Lung (tissue), 12 donors: ENCODE data around the gene PCDHB12. TPM values are rescaled to one million over a fixed set of nuclear protein-coding genes. Genes with fewer than 3 reads are reported as not detected.
"Not testable (repeated sequence)": the region's sequence is repeated elsewhere in the genome, so short reads cannot be mapped to it uniquely, and the experiment has no call there.

Experiments
- ATAC-seq: fragments of 200-7000 bp; cut with Tn5 transposase; one replicate; pipeline ENCODE4 v1.9.1; 2020; ENCODE audit warnings: moderate number of reproducible peaks; ENCODE audit not compliant: insufficient read depth, low FRiP score
- DNase-seq, 3 donors: peaks; one replicate each; pipeline ENCODE4 v3.0.0-alpha.2; 2013 to 2017
- H3K27ac ChIP-seq, 2 donors: one replicate each; pipeline ENCODE4 v1.5.1; 2013; ENCODE audit warnings: mild to moderate bottlenecking in 2 of 2, moderate library complexity in 2 of 2, control low read depth in 1 of 2, inconsistent platforms in 1 of 2, low read depth in 1 of 2, low read length in 1 of 2
- H3K27me3 ChIP-seq, 3 donors: one replicate each; pipeline ENCODE4 v1.5.1; 2013; ENCODE audit warnings: low read length in 2 of 3; ENCODE audit not compliant: control insufficient read depth in 3 of 3, insufficient read depth in 3 of 3
- H3K36me3 ChIP-seq, 4 donors: one replicate each; pipeline ENCODE4 v1.5.1; 2013; ENCODE audit warnings: low read length in 4 of 4, mild to moderate bottlenecking in 1 of 4, moderate library complexity in 1 of 4; ENCODE audit not compliant: control insufficient read depth in 4 of 4, insufficient read depth in 4 of 4
- H3K4me1 ChIP-seq, 5 donors: one replicate each; pipeline ENCODE4 v1.5.1; 2013; ENCODE audit warnings: low read length in 5 of 5, mild to moderate bottlenecking in 2 of 5, moderate library complexity in 1 of 5; ENCODE audit not compliant: control insufficient read depth in 5 of 5, insufficient read depth in 5 of 5
- H3K4me3 ChIP-seq: one replicate; pipeline ENCODE4 v1.5.1; 2013; ENCODE audit warnings: mild to moderate bottlenecking, control low read depth, moderate library complexity
- H3K9ac ChIP-seq, 2 donors: one replicate each; pipeline ENCODE4 v1.5.1; 2013; ENCODE audit warnings: low read length in 2 of 2, control low read depth in 1 of 2; ENCODE audit not compliant: insufficient read depth in 1 of 2
- H3K9me3 ChIP-seq, 4 donors: one replicate each; pipeline ENCODE4 v1.5.1; 2013; ENCODE audit warnings: low read length in 3 of 4, mild to moderate bottlenecking in 1 of 4, moderate library complexity in 1 of 4; ENCODE audit not compliant: control insufficient read depth in 4 of 4, insufficient read depth in 3 of 4
- whole genome bisulfite sequencing, 2 donors: extraction: QIAGEN DNeasy Blood & Tissue Kit; methylation state at CpG; one replicate each; pipeline ENCODE4 v1.1.7; 2013; 5-methylcytosine and 5-hydroxymethylcytosine counted together
- polyA plus RNA-seq, 2 donors: library from polyadenylated mRNA; stranded (reverse); fragments of 200-250 nt; gene quantifications; one replicate each; pipeline ENCODE4 v1.2.1, GENCODE V29; 2013
- total RNA-seq, 2 donors: library from RNA; depleted of rRNA in 1 of 2; stranded (reverse); fragments of >200 nt in 1 of 2; gene quantifications; one replicate each; pipeline ENCODE4 v1.2.1, GENCODE V29; 2014 to 2021
- TF ChIP-seq, protein P1 (sequence below): IDR thresholded peaks from 2 replicates; pipeline ENCODE4 v1.5.1; 2012; ENCODE audit warnings: mild to moderate bottlenecking; ENCODE audit errors: control extremely low read depth, extremely low read depth
- donor health status: control.
- donor health status: control.
- donor health status: Bipolar disorder and iron deficiency.
- donor health status: healthy.
- donor health status: DM: yes; HTN: yes; CAD: no.

Gene PCDHB12
- total and polyA plus RNA-seq, 4 donors = 0.47 to 10.1 (median 1.8) TPM

DNA sequence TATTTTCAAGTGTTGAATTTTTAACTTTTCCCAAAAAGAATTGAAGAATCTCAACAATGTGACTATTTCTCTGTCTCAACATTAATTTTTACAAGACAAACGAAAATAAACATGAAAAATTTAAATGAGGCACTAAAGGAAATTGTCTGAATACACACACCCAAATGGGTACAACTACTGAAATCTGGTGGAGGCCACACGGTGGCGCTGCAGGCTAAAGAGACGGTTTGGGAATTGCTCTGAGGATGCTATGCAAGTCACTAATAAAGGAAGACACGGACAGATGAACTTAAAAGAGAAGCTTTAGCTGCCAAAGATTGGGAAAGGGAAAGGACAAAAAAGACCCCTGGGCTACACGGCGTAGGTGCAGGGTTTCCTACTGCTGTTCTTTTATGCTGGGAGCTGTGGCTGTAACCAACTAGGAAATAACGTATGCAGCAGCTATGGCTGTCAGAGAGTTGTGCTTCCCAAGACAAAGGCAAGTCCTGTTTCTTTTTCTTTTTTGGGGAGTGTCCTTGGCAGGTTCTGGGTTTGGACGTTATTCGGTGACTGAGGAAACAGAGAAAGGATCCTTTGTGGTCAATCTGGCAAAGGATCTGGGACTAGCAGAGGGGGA is 16.3 kb upstream of the PCDHB12 start, which contains the start of gene PCDHB10:
TSS of gene PCDHB10 (plus strand) at position 244 of the 616 bp plus-strand sequence. CDS start at position 444, 200 bp downstream.
- WGBS, 2 donors = 7 to 9% methylated on average over 10 of the region's 10 CpGs
- Histone ChIP-seq H3K9ac (peak within 1 kb of the TSS in 1 of 2 donors; percentile 62), H3K36me3 (no peaks in the 10 kb centered on the region), H3K9me3 (peaks cover 0 to 21% (median 11%) of the 10 kb centered on the region in 4 donors), H3K27ac (no peak within 1 kb of the TSS), H3K27me3 (no peaks in the 10 kb centered on the region), H3K4me3 (no peak within 1 kb of the TSS), H3K4me1 (no peaks in the 10 kb centered on the region)
- ATAC-seq (no peak), DNase-seq (peak; percentile 44 to 56 (median 56))
- TF ChIP-seq, protein P1, sequence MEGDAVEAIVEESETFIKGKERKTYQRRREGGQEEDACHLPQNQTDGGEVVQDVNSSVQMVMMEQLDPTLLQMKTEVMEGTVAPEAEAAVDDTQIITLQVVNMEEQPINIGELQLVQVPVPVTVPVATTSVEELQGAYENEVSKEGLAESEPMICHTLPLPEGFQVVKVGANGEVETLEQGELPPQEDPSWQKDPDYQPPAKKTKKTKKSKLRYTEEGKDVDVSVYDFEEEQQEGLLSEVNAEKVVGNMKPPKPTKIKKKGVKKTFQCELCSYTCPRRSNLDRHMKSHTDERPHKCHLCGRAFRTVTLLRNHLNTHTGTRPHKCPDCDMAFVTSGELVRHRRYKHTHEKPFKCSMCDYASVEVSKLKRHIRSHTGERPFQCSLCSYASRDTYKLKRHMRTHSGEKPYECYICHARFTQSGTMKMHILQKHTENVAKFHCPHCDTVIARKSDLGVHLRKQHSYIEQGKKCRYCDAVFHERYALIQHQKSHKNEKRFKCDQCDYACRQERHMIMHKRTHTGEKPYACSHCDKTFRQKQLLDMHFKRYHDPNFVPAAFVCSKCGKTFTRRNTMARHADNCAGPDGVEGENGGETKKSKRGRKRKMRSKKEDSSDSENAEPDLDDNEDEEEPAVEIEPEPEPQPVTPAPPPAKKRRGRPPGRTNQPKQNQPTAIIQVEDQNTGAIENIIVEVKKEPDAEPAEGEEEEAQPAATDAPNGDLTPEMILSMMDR = no peak

DNA sequence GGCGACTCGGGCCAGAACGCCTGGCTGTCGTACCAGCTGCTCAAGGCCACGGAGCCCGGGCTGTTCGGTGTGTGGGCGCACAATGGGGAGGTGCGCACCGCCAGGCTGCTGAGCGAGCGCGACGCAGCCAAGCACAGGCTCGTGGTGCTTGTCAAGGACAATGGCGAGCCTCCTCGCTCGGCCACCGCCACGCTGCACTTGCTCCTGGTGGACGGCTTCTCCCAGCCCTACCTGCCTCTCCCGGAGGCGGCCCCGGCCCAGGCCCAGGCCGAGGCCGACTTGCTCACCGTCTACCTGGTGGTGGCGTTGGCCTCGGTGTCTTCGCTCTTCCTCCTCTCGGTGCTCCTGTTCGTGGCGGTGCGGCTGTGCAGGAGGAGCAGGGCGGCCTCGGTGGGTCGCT is 14.2 kb upstream of the PCDHB12 start:
- DNase-seq, H3K36me3 ChIP-seq, H3K9ac ChIP-seq, H3K27me3 ChIP-seq, H3K4me1 ChIP-seq, H3K27ac ChIP-seq, H3K4me3 ChIP-seq, ATAC-seq: not testable (repeated sequence)
- peaks cover 0 to 24% (median 14%) of the 10 kb centered on the region in 4 donors for H3K9me3 ChIP-seq
- WGBS, 2 donors = 24 to 26% methylated on average over 3 to 33 of the region's 37 CpGs

DNA sequence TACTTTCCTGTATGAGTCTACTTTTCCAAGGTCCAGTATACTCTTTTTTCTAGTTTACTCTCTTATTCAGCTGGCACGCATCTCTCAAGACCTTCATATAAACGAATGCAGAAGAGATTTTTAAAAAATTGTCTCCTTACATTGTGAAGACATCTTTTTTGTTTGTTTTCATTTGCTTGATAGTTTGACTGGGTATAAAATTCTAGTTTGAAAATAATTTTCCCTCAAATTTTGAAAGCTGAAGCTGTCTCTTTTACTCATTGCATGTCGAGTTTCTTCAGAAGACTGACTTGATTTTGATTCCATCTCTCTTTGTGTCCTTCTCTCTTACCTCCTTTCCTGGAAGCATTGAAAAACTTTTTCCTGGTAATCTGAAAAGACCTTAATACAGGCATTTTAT is 12.2 kb upstream of the PCDHB12 start:
- no peak for ATAC-seq
- WGBS, 2 donors = 39 to 41% methylated on average over 3 of the region's 3 CpGs

More for the DNA sequence above, 12.2 kb upstream of the PCDHB12 start:
- Histone ChIP-seq H3K4me1 (peaks cover 0 to 1% (median 0%) of the 10 kb centered on the region in 5 donors), H3K4me3 (no peak overlapping the region), H3K27ac (no peak overlapping the region), H3K36me3 (no peaks in the 10 kb centered on the region), H3K27me3 (no peaks in the 10 kb centered on the region), H3K9ac (no peak overlapping the region), H3K9me3 (peaks cover 0 to 31% (median 21%) of the 10 kb centered on the region in 4 donors)
- no peak for DNase-seq
- TF ChIP-seq, protein P1 = no peak
